LoVo (cell line): Measurements from ENCODE around the gene SYT11.
"Not testable (repeated sequence)": the region's sequence is repeated elsewhere in the genome, so short reads cannot be mapped to it uniquely, and the experiment has no call there.

ENCODE experiments used
- DNase-seq: peaks from one replicate; pipeline ENCODE4 v3.0.0-alpha.2; 2016; ENCODE audit warnings: low spot score

SYT11 gene, protein sequence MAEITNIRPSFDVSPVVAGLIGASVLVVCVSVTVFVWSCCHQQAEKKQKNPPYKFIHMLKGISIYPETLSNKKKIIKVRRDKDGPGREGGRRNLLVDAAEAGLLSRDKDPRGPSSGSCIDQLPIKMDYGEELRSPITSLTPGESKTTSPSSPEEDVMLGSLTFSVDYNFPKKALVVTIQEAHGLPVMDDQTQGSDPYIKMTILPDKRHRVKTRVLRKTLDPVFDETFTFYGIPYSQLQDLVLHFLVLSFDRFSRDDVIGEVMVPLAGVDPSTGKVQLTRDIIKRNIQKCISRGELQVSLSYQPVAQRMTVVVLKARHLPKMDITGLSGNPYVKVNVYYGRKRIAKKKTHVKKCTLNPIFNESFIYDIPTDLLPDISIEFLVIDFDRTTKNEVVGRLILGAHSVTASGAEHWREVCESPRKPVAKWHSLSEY

DNA sequence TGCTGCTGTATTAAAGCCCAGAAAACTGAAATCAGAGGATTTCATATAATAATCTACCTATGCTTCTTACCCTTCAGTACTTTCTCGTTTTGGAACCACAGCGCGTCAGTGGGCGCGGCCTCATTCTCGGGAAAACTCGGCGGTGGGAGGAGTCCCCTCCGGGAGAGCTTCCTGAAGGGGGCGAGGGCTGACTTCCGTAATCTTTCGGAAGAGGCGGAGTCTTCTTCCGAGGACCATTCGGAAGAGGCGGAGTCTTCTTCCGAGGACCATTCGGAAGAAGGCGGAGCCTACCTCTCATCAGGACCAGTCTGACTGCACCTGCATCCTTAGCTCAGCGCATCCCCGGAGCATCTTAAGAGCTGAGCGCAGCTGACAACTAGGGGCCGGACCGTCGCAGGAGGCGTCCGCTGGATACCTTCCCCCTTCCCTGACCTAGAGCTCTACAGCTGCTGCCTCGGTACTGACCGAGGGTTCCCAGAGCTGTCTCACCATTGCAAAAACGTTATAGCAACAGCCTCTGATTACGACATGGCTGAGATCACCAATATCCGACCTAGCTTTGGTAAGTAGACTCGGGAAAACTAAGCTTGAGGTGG, at the start of gene SYT11:
Gene SYT11, plus strand, starts transcription at position 334 of the 596 bp plus-strand sequence. Its CDS starts 195 bp downstream, at position 529.
- peak; percentile 93 for DNase-seq

DNA sequence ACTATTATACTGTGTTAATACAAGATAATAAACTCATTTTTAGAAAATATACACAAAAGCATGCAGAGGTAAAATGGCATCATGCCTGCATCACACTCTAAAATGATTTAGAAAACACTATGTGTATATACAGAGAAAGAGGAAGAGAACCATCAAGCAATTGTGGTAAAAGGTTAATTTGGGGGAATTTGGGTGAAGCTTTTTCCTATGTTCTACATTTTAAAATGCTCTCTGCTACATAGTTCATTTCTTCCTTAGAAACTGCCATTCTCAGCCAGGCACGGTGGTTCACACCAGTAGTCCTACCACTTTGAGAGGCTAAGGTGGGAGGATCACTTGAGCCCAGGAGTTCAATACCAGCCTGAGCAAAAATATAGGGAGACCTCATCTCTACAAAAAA, 46.5 kb upstream of the SYT11 start:
- no peak for DNase-seq

DNA sequence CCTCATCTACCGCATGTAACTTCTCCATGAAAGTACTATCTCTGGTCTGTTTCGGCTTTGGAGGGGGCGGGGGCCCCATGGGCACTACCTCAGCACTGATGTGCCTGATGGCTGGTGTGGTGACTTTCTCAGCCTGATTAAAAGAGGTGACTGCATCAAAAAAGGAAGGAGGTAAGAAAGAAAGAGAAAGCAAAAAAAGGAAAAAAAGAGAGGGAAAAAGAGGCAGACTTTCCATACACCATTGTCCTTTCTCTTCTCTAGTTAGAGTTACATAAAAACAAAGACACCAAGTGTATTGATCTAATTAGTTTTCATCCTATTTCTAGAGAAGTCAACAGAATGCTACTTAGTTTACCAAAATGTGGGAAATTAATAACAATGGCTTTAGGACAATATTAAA, 45.7 kb upstream of the SYT11 start:
- no peak for DNase-seq

DNA sequence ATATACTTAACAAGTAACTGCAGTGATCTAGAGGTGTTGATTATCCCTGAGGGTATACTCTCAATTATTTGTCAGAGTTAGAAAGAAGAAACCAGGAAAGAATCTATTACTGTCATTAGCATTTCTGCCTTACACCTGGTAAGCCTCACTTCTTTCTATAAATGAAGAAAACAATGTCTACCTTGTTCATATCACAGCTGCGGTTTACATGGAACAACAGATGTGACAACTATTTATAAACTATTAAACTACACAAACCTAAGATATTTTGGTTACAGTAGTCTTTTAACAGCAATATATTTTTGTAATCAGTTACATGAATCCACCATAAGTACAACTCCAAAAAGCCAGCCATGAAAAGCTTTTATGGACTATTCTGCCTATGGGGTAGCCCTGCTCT, 43.0 kb upstream of the SYT11 start:
- DNase-seq, result no peak

DNA sequence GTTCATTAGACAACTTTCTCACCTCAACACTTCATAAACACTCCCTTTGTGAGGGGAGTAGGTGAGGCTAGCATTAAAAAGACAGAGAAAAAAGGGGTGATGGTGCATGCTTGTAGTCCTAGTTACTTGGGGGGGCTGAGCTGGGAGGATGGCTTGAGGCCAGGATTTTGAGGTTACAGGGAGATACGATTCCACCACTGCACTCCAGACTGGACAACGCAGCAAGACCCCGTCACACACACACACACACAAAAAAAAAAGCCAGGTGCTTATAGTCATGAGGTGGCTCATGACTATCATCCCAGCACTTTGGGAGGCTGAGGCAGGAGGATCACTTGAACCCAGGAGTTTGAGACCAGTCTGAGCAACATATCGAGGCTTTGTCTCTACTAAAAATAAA, 31.9 kb upstream of the SYT11 start:
- no peak for DNase-seq

DNA sequence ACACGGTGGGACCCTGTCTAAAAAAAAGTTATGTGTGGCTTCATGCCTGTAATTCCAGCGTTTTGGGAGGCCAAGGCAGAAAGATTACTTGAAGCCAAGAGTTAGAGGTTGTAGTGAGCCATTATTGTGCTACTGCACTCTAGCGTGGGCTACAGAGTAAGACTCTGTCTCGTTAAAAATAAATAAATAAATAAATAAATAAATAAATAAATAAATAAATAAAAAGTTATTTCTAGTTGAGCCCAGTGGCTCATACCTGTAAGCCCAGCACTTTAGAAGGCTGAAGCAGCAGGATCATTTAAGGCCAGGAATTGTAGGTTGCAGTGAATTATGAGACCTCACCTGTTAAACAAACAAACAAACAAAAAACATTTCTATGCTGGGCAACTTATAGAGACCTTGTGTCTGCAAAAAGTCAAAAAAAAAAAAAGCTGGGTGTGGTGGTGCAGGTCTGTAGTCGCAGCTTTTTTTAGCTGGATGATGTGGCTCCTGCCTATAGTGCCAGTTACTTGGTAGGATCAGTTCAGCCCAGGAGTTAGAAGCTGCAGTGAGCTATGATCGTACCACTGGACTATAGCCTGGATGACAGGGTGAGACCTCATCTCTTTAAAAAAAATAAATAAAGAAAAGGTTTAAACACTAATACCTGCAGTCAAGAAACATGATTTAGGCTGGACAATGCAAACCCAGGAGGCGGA, 27.9 kb upstream of the SYT11 start:
- no peak for DNase-seq

DNA sequence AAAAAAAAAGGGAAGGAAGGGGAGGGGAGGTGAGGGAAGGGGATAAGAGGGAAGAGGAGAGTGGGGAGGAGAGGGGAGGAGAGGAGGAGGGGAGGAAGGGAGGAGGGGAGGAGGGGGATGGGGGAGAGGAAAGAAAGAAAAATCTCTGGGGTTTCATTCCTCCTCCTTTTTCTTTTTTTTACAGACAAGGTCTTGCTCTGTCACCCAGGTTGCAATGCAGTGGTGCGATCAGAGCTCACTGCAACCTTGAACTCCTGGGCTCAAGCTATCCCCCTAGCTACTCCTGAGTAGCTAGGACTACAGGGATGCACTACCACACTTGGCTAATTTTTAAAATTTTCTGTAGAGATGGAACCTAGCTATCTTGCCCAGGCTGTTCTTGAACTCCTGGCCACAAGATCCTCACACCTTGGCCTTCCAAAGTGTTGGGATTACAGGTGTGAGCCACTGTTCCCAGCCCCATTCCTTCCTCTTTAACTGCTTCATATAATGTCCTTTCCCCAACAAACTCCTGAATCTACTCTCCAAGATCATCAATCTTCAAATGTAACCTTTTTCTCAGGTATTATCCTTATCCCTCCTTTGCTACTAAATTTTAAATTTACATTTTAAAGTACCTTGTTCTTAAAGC, 25.6 kb upstream of the SYT11 start:
- DNase-seq, result no peak

DNA sequence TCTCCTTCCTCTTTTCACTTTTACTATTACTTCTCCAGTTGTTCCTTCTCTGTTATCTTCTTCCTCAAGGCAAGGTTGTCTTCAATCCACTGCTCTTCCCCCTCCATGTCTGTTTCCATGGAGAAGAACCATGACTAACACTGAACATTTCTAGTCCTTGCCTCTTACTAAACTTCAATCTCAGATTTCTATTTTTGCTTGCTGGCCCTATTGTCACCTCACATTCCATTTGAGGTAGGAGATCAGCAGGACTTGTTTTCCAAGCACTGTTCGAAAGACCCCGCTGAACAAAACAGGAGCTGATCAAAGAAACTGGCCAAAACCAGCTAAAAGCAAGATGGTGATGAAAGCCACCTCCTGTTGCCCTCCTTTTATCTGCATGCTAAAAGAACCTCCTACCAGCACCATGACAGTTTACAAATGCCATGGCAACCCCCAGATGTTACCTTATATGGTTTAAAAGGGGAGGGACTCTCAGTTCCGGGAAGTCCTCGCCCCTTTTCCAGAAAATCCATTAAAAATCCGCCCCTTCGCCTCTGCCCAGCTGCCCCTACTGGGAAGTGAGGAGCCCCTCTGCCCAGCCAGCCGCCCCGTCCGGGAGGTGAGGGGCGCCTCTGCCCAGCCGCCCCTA, 25.0 kb upstream of the SYT11 start:
- DNase-seq, result no peak

DNA sequence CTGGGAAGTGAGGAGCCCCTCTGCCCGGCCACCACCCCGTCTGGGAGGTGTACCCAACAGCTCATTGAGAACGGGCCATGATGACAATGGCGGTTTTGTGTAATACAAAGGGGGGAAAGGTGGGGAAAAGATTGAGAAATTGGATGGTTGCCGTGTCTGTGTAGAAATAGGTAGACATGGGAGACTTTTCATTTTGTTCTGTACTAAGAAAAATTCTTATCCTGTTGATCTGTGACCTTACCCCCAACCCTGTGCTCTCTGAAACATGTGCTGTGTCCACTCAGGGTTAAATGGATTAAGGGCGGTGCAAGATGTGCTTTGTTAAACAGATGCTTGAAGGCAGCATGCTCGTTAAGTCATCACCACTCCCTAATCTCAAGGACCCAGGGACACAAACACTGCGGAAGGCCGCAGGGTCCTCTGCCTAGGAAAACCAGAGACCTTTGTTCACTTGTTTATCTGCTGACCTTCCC, 24.4 kb upstream of the SYT11 start:
- not testable (repeated sequence) for DNase-seq

DNA sequence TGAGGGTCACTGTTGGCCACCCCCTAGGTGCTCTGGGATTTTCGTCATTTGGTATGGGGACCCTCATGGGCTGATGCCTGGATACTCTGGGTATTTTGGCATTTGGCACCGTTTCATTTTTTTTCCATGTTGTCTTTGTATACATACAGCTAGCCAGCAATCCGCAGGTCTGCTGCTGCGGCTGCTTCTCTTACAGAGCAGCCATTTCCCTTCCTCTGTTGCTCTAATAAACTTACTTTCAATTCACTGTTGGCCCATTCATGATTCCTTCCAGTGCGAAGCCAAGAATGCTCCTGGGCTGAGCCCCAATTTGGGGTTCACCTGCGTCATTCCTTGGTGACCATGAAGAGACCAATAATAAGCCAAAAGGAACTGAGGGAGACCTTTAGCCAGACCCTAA, 23.8 kb upstream of the SYT11 start:
- no peak for DNase-seq

DNA sequence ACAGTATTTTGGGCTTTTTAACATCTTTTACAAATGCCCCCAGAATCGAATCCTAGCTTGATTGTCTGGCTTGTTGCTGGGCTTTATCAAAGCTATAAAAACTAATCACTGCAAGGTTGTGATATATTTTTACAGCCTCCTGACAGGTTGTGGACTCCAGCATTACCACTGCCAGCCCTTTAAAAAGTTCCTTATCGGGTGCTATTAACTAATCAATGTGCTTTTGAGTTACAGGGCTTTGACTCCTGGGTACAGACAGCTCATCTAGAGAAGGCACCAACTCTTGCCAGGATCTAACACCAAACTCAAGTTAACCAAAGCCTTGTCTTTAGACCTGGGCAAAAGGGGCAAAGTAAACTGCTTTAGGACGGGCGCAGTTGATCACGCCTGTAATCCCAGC, 19.0 kb upstream of the SYT11 start:
- no peak for DNase-seq

DNA sequence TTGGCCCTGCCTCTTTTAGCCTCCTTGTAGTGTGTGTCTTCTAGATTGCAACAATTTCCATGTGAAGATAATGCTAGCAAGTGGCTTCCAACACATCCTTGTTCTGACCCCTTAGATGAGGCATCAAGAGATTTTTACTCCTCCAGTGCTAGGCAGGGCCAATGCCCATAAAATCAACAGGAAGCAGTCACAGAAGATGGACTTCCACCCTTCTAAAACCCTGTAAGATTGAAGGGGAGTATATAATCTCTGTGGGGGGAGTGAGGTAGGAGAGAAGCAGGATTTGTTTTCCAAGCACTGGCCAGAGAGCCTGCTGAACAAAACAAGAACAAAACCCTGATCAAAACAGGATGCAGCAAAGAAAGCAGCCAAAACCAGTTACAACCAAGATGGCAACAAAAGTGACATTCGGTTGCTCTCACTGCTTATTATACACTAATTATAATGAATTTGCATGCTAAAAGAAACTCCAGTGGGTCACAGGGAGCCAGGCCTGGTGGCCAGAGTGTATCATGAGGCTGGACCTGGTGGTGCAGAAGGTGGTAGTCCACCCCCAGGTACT, 14.4 kb upstream of the SYT11 start:
- DNase-seq, result no peak

DNA sequence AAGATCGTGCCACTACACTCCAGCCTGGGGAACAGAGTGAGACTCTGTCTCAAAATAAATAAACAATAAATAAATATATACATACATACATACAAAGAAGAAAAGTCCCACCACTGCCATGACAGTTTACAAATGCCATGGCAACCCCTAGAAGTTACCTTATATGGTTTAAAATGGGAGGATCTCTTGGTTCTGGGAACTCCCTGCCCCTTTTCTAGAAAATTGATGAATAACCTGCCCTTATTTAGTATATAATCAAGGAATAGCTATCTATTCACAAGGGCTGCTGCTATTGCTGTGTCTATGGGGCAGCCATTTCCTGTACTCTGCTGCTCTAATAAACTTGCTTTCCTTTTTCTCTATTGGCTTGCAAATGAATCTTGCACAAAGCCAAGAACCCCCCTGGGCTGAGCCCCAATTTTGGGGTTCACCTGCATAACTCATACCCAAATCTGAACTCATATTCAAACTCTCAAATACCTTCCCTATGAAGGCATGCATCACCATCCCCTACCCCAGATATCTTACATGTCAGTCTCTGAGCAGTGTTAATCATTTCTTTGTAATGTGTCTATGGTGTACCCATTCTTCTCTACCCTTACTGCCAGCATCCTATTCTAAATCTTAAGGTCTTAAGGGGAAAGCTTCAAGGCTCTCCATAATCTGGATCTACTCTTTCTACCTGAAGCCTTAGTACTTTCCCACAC, 11.4 kb upstream of the SYT11 start:
- DNase-seq, result no peak

DNA sequence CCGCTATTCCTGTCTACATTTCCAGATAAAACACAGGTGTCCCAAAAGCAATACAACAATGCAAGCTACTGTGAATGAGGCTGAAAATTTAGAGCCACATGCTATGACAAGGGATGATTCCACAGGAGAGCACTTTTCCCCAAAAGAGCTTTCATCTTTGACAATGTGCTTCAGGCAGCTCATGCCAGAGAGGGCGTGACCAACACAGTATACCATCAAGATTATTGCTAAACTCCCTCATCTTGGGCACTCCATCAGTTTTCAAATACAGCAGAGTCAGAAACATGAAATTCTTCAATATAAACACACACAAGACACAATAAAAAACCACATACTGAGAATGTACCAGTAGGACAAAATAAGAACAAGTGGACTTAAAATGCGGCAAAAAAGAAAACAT, 9.0 kb upstream of the SYT11 start:
- no peak for DNase-seq

DNA sequence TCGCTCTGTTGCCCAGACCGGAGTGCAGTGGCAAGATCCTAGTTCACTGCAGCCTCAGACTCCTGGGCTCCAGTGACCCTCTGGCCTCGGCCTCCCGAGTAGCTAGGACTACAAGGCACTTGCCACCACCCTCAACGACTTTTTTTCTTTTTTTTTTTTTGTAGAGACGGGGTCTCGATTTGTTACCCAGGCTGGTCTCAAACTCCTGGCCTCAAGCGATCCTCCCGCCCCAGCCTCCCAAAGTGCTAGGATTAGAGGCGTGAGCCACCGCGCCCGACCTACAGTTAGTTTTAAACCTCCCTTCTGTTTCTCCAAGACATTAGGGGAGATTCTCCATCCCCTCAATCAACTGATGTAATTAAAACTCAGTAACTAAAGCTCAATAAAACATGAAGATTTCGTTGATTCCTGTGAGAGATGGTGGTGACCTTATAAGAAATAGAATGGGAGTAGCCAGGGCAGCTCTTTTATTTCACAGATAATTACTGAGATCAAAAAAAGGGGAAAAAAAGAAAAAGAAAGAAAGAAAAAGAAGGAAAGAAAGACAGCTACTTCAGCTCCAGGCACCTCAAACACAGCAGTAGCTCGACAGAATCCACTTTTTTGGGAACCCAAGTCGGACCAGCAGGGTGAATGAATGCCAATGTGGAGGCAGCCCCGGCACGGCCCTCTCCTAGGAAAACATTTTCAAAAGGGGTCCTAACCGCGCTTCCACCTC, 3.0 kb upstream of the SYT11 start:
- no peak for DNase-seq

DNA sequence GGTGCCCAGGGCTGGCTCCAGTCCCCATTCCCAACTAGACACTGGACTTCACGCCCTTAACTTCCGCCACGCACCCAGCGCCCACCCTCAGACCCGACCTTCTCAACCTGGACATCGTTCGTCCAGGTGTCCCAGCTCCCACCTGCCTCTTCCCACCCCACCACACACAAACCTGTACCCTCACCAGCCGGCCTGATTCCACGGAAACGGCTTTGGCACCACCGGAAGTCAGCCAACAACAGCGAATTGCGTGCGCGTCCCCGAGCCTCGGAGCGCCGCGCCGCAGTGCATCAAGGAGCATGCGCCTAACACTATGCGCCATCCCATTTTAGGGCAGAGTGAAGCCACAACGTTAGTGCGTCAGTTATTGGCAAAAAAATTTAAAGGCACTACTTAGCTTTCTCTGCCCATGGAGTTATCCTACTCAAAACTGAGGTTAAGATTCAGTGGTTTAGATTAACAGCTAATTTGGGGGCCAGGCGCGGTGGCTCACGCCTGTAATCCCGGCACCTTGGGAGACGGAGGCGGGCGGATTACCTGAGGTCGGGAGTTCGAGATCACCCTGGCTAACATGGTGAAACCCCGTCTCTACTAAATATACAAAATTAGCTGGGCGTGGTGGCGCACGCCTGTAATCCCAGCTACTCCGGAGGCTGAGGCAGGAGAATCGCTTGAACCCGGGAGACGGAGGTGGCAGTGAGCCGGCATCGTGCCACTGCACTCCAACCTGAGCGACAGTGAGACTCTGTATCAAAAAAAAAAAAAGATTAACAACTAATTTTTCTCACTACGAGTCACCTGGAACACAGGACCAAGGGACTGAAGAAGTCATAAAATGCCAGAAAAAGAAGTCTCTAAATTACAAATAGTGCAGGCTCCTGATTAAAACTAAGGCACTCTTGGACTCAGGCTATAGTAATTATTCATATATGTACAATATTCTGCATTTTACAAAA, 2.1 kb upstream of the SYT11 start, which contains the start of gene GON4L:
Gene GON4L, minus strand, starts transcription at position 240 of the 956 bp plus-strand sequence. CDS start 3,434 bp downstream, outside the sequence.
- DNase-seq, result peak; percentile 94

DNA sequence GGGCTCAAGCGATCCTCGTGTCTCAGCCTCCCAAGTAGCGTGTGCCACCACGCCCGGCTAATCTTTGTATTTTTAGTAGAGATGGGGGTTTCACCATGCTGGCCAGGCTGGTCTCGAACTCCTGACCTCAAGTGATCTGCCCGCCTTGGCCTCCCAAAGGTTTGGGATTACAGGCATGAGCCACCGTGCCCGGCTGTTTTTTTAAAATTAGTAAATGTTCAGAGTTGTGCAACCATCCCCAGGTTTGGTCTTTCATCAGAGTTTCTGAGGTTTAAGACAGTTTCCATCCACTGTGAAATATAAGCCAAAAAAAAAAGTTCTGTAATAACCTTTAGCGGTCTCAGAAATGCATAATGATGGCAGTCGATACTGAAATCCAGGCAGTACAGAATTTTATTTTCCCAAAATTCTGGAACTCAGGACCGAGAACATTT, 550 bp upstream of the SYT11 start:
- no peak for DNase-seq

DNA sequence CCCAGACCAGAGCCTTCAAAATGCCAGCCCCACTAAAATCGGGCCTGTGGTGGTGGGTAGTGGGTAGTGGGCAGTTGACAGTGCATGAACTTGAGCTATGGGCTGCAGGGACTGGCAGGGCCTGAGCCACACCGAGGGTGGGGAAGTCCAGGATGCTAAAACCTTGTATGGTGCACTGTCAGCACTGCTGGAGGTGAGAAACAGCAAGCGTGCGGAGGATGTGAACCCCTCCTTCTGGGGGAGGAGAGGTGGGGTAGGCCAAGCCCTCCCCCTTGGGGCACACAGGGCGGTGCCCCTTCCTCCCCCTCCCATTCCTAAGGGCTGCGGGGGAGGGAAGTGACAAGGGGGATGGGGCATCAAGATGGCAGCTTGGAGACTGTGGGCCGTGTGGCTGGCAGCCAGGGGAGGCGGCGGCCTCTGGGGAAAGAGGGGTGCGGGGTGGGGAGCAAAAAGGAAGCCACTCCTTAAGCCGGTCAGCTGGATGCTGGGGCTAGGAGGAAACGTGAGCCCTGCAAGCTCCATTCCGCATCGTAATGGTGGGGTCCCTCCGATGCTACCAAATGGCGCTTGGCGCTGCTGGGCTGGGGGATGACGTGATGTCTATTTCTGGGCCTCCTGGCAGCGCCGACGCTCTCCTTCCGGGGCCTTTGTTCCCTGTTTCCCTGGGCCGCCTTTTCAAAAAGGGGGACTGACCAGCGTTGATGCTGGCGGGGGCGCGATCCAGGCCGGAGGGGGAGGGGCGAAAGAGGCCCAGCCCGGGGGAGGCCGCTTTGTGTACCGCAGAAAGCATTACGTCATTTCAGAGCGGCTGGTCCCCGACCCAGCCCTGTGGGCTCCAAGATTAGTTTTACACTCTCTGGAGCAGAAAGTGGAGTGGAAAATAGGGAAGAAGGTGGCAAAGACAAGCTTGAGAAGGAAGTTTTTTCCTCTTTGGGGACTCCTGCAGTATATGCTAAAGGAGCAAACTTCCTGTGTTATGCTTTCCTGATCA, 809 bp downstream of the SYT11 start:
- DNase-seq, result no peak
